ENCODE measurements around the gene CD164. TPM values are rescaled to one million over a fixed set of nuclear protein-coding genes. Genes with fewer than 3 reads are reported as not detected.

CD164 gene
- total and polyA plus RNA-seq, 2 of the 13 experiments (the other 11 are each of a cell fraction or from before 2014, with no cell fraction given): 222 to 293 TPM

DNA sequence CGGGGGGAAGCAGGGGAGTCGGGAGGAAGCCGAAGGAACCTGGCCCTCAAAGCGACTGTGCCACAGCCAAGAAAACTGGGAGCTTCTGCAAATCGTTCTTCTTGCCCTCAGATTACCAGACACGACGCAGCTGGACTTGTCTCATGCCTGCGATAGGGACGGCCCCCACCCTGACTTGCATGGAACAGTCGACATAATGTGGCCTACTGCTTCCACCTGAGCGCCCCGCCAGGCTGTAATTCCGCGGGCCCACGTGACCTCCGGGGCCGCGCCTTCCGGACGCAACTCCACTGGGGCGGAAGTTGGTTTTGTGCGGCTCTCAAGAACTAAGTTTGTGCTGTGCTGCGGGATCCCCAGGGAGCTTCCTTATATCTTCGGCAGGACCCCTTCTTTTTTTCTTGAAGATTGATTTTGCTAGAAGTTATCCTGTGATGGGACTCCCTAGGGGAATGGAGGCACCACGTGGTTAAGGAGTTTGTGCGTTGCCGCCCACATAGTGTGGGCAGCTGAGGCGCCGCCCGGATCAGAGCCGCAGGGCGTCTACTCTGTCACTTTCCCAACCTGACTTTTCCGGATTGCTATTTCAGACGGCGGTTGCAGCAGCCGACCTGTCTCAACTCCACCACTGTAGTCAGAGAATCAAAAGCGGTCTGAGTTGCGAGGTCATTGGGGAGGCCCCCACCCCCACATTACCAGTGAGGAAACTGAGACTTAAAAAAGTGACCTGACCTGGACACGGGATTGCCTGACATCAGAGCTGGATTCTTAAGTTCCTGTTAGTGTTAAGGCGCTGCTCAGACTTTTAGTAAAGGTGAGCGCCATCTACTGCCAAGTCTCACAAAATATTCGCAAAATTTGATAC, 540 bp upstream of the CD164 start (continued):
- TF ChIP-seq RERE (CRISPR knock-in tag; IDR thresholded peaks at IDR 0.05; ENCODE audit: low read depth) (no peak), LCORL (IDR thresholded peaks at IDR 0.05) (no peak), LCORL (CRISPR knock-in tag; IDR thresholded peaks at IDR 0.05) (peak; percentile 79), NR3C1 (CRISPR knock-in tag; IDR thresholded peaks at IDR 0.05) (no peak), HNRNPUL1 (IDR thresholded peaks at IDR 0.05; ENCODE audit: low read depth, low read length) (no peak), PPARG (CRISPR knock-in tag; conservative IDR thresholded peaks at IDR 0.05) (0 out of 2 replicates have a peak, but pooled peaks have one; percentile 9), BCL6 (CRISPR knock-in tag; IDR thresholded peaks at IDR 0.05) (no peak), KAT8 (CRISPR knock-in tag; IDR thresholded peaks at IDR 0.05) (peak; percentile 86), CREB3 (CRISPR knock-in tag; IDR thresholded peaks at IDR 0.05) (peak; percentile 75; the same call in 1 of the 2 replicates), PHF21A (CRISPR knock-in tag; IDR thresholded peaks at IDR 0.05) (peak; percentile 80; the same call in 1 of the 2 replicates), SP1 (IDR thresholded peaks at IDR 0.05) (no peak), SP1 (CRISPR knock-in tag; IDR thresholded peaks at IDR 0.05) (0 out of 2 replicates have a peak, but pooled peaks have one; percentile 2), SP2 (CRISPR knock-in tag; IDR thresholded peaks at IDR 0.05) (peak; percentile 62), GFI1 (CRISPR knock-in tag; IDR thresholded peaks at IDR 0.05; ENCODE audit: borderline replicate concordance) (0 out of 2 replicates have a peak, but pooled peaks have one; percentile 31)
- TF ChIP-seq, protein P1, sequence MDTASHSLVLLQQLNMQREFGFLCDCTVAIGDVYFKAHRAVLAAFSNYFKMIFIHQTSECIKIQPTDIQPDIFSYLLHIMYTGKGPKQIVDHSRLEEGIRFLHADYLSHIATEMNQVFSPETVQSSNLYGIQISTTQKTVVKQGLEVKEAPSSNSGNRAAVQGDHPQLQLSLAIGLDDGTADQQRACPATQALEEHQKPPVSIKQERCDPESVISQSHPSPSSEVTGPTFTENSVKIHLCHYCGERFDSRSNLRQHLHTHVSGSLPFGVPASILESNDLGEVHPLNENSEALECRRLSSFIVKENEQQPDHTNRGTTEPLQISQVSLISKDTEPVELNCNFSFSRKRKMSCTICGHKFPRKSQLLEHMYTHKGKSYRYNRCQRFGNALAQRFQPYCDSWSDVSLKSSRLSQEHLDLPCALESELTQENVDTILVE (CRISPR knock-in tag; IDR thresholded peaks at IDR 0.05): 0 out of 2 replicates have a peak, but pooled peaks have one; percentile 46
- TF ChIP-seq, protein P2, sequence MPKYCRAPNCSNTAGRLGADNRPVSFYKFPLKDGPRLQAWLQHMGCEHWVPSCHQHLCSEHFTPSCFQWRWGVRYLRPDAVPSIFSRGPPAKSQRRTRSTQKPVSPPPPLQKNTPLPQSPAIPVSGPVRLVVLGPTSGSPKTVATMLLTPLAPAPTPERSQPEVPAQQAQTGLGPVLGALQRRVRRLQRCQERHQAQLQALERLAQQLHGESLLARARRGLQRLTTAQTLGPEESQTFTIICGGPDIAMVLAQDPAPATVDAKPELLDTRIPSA (CRISPR knock-in tag; IDR thresholded peaks at IDR 0.05; ENCODE audit: borderline replicate concordance): peak; percentile 90; the same call in 1 of the 2 replicates
- TF ChIP-seq, protein P3, sequence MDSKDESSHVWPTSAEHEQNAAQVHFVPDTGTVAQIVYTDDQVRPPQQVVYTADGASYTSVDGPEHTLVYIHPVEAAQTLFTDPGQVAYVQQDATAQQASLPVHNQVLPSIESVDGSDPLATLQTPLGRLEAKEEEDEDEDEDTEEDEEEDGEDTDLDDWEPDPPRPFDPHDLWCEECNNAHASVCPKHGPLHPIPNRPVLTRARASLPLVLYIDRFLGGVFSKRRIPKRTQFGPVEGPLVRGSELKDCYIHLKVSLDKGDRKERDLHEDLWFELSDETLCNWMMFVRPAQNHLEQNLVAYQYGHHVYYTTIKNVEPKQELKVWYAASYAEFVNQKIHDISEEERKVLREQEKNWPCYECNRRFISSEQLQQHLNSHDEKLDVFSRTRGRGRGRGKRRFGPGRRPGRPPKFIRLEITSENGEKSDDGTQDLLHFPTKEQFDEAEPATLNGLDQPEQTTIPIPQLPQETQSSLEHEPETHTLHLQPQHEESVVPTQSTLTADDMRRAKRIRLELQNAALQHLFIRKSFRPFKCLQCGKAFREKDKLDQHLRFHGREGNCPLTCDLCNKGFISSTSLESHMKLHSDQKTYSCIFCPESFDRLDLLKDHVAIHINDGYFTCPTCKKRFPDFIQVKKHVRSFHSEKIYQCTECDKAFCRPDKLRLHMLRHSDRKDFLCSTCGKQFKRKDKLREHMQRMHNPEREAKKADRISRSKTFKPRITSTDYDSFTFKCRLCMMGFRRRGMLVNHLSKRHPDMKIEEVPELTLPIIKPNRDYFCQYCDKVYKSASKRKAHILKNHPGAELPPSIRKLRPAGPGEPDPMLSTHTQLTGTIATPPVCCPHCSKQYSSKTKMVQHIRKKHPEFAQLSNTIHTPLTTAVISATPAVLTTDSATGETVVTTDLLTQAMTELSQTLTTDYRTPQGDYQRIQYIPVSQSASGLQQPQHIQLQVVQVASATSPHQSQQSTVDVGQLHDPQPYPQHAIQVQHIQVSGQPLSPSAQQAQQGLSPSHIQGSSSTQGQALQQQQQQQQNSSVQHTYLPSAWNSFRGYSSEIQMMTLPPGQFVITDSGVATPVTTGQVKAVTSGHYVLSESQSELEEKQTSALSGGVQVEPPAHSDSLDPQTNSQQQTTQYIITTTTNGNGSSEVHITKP (CRISPR knock-in tag; IDR thresholded peaks at IDR 0.05; ENCODE audit: low read depth): peak; percentile 99

Data from HepG2 (cell line).